Uterus (tissue), 2 donors: Measurements from ENCODE around the gene GIMAP8.

ENCODE experiments used
- POLR2A ChIP-seq, 2 donors: fragments of 450-650 bp; IDR thresholded peaks; one replicate each; pipeline ENCODE4 v1.6.1; 2016; ENCODE audit warnings: antibody characterized with exemption in 2 of 2, mild to moderate bottlenecking in 1 of 2, moderate library complexity in 1 of 2
- TF ChIP-seq, protein P1 (sequence below), 4 experiments: fragments of 200-600 bp in 2 of 4; fragments of 450-650 bp in 2 of 4; sonication (generic) in 2 of 4; IDR thresholded peaks; one replicate each; pipeline ENCODE4 v1.5.1; 2016 to 2019; ENCODE audit warnings: antibody characterized with exemption in 4 of 4, mild to moderate bottlenecking in 2 of 4, moderate library complexity in 1 of 4

DNA sequence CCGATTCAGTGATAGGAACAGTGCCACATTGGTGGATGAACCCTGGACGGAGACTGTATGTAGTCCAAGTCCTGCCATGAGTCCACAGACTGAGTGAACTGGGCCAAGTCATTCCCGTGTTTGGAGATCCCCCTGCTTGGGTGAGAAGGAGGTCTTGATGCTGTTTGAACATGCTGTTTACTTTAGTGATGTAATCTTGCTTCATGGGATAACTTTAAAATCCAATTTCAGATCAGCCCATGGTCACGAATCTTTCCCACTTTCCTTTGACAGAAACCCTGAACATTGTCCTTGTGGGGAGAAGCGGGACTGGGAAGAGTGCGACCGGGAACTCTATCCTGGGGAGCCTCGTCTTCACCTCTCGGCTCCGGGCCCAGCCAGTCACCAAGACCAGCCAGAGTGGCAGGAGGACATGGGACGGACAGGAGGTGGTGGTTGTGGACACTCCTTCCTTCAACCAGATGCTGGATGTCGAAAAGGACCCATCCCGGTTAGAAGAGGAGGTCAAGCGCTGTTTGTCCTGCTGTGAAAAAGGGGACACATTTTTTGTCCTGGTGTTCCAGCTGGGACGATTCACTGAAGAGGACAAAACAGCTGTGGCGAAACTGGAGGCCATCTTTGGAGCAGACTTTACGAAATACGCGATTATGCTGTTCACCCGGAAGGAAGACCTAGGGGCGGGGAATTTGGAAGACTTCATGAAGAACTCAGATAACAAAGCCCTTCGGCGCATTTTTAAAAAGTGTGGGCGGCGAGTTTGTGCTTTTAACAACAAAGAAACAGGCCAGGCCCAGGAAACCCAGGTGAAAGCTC is 26.6 kb downstream of the GIMAP8 start:
- TF ChIP-seq POLR2A (IDR thresholded peaks at IDR 0.05): no peak
- TF ChIP-seq, protein P1, sequence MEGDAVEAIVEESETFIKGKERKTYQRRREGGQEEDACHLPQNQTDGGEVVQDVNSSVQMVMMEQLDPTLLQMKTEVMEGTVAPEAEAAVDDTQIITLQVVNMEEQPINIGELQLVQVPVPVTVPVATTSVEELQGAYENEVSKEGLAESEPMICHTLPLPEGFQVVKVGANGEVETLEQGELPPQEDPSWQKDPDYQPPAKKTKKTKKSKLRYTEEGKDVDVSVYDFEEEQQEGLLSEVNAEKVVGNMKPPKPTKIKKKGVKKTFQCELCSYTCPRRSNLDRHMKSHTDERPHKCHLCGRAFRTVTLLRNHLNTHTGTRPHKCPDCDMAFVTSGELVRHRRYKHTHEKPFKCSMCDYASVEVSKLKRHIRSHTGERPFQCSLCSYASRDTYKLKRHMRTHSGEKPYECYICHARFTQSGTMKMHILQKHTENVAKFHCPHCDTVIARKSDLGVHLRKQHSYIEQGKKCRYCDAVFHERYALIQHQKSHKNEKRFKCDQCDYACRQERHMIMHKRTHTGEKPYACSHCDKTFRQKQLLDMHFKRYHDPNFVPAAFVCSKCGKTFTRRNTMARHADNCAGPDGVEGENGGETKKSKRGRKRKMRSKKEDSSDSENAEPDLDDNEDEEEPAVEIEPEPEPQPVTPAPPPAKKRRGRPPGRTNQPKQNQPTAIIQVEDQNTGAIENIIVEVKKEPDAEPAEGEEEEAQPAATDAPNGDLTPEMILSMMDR (IDR thresholded peaks at IDR 0.05): no peak
